HUES6 (cell line): ENCODE results near the gene GPR4.

ENCODE experiments used
- H3K27ac ChIP-seq: 2 replicates; pipeline ENCODE4 v1.7.0; 2013; ENCODE audit warnings: low read depth, mild to moderate bottlenecking, low read length, inconsistent platforms
- H3K27me3 ChIP-seq: 2 replicates; pipeline ENCODE4 v1.6.1; 2013; ENCODE audit warnings: low read length; ENCODE audit not compliant: control insufficient read depth, insufficient read depth
- H3K36me3 ChIP-seq: 2 replicates; pipeline ENCODE4 v1.6.1; 2013; ENCODE audit warnings: low read length; ENCODE audit not compliant: control insufficient read depth, insufficient read depth
- H3K4me1 ChIP-seq: 2 replicates; pipeline ENCODE4 v1.6.1; 2013; ENCODE audit warnings: low read length; ENCODE audit not compliant: control insufficient read depth, insufficient read depth
- H3K4me3 ChIP-seq: 2 replicates; pipeline ENCODE4 v1.5.1; 2013; ENCODE audit warnings: low read depth, low read length
- H3K9ac ChIP-seq: one replicate; pipeline ENCODE4 v1.6.1; 2013; ENCODE audit warnings: mild to moderate bottlenecking, low read length
- H3K9me3 ChIP-seq: 2 replicates; pipeline ENCODE4 v1.6.1; 2013; ENCODE audit warnings: low read depth, low read length; ENCODE audit not compliant: control insufficient read depth, insufficient read depth

The GPR4 gene

GRCh38 chr19:45542234-45542668, 59.8 kb downstream of the GPR4 start:
- H3K9ac ChIP-seq, result no peak overlapping the region
- H3K27ac ChIP-seq, result no peak overlapping the region

More at GRCh38 chr19:45542234-45542668, 59.8 kb downstream of the GPR4 start:
- H3K4me1 ChIP-seq, result peaks cover 4% of the 10 kb centered on the region; the same call in 1 of the 2 replicates
- no peaks in the 10 kb centered on the region for H3K27me3 ChIP-seq
- H3K36me3 ChIP-seq, result no peaks in the 10 kb centered on the region
- H3K4me3 ChIP-seq, result no peak overlapping the region
- peaks cover 5% of the 10 kb centered on the region; the same call in 1 of the 2 replicates for H3K9me3 ChIP-seq
